ENCODE results near the gene ADARB2. TPM values are rescaled to one million over a fixed set of nuclear protein-coding genes. Genes with fewer than 3 reads are reported as not detected.
"Not testable (repeated sequence)": the region's sequence is repeated elsewhere in the genome, so short reads cannot be mapped to it uniquely, and the experiment has no call there.

ADARB2 gene
- total RNA-seq, 1 donor from 2014 or later = 0.22 TPM

DNA sequence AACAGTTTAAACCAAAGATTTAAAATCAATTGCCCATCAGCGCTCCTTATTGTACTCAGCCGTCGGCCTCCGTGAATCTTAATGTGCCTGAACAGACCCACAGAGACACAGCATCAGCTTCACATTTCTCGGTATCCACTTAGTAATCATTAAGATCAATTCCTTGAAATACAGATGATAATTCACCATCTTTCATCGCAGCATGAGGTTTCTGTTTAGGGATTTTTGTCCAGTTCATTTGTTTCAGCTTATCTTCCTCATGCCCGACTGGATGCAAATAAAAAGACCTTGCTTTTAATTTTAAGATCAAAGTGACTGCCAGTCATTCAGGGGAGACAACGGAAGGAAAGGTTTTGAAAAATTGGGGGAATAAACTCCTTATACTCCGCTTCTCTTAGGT, 473.3 kb downstream of the ADARB2 start:
- DNase-seq = no peak
- intact Hi-C loops (cut with micrococcal nuclease) = no loop called here

DNA sequence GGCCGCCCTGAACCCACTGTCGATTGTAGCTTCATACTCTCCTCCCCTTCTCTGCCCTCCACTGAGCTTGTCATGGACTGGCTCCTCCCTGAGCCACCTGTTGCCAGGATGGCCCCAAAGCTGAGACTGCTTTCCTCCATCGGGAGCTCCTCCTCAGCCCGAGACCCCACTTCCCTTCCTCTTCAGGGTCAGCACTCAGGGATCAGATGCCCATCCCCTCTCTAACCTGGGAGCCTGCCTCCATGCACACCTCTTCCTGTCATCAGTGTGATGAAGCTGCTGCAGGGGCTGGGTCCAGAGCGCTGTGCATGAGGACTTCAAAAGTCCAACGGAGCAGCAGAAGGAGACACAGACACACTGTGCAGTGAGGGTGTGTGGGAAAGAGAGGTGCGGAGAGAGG, 480.1 kb downstream of the ADARB2 start:
- ATAC-seq (no peak), DNase-seq (no peak)
- intact Hi-C loops (cut with micrococcal nuclease) = no loop called here

More for the DNA sequence above, 473.3 kb downstream of the ADARB2 start:
- ATAC-seq = no peak

DNA sequence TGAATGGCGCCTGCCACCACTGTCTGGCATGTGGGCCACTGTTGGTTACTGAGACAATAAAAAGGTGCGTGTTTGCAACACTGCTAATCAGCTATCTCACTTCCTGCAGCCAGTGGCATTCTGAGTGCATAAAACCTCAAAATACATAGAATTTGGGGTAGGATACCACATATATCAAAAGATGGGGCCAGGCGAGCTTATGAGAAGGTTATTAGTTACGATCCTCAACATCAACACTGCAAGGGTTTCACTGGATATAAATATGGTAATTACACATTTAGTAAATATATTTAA, 480.9 kb downstream of the ADARB2 start:
- DNase-seq = no peak
- intact Hi-C loops (cut with micrococcal nuclease) = no loop called here
- no peak for ATAC-seq

DNA sequence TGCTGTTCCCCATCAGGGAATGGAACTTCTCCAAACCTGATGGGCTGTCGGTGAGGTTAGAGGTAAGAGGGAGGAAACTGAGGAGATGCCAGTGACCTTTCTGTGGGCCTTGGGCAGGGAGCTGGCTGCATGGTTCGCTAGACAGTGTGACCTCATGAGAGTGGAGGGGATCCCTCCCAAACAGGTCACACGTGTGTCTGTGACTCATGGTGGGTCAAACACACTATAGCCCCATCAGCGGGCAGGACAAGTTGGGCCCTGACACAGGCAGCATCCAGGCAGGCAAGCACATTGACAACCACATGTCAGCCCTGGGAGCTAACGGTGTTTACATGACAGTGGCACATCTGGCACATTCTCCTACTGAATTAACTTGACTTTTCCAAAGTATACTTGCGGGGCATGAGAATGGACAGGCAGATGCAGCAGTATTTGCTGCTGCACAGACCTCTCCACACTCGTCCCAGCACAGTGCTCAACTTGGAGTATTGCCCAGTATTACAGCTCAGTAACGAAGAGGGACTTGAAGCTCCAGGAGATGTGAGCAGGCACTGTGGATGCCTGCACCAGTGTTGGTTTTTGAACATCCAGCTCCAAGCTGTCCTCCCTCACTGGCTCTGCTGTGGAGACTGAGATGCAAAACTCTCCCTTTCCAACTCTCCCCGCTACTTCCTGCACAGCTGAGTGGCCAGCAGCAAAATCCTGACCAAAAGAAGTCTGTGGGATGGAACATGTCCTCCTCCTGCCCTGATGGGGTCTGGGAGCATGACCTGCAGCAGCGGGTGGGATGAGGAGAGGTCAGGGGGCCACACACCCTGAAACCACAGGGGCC, 481.5 kb downstream of the ADARB2 start:
- DNase-seq (no peak), ATAC-seq (no peak)
- intact Hi-C loops (cut with micrococcal nuclease) = no loop called here

DNA sequence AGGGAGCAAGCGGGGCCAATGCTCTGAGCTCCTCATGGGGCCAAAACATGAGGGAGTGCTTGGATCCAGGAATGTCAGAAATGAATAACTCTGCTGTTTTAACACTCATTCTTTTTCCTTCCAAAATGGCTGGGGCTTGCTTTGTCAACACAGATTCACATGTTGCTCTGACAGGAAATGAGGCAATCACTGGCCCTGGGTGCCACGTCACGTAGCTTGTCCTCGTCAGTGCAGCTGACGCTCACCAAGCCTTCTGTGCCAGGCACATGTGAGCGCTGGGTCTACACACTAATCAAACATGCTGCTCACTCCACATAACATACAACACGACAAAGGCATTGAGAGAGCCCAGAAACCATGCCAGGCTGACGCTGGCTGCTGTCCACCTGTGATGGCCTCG, 482.2 kb downstream of the ADARB2 start:
- ATAC-seq (no peak), DNase-seq (no peak)
- intact Hi-C loops (cut with micrococcal nuclease) = no loop called here

DNA sequence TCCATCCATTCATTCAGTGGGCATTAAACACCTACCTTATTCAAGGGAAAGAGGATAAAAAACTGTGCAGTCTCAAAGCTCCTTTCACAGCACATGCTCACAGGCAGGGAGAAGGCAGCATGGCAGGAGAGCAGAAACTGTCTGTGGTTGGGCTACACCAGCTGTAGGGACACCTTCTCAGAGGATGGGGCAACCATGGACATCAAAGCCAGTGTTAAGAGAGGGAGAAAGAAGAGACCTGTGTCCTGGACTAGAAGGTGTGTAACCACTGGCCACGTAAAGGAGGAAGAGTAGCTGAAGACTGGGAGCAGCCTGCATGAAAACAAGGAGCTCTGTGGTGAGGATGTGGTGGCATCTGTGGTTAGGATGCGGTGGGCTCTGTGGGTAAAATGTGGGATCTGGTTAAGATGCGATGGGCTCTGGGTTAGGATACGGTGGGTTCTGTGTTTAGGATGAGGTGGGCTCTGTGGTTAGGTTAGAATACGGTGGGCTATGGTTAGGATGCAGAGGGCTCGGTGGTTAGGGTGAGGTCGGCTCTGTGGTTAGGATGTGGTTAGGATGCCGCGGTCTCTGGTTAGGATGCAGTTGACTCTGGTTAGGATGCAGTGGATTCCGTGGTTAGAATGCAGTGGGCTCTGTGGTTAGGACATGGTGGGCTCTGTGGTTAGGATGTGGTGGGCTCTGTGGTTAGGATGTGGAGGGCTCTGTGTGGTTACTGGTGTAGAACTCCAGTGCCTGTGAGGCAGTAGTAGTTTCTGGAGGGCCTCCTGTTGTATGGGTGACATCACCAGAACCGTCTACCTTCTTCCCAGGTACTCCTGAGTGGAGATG, 483.6 kb downstream of the ADARB2 start:
- intact Hi-C loops (cut with micrococcal nuclease) = no loop called here
- no peak for DNase-seq

DNA sequence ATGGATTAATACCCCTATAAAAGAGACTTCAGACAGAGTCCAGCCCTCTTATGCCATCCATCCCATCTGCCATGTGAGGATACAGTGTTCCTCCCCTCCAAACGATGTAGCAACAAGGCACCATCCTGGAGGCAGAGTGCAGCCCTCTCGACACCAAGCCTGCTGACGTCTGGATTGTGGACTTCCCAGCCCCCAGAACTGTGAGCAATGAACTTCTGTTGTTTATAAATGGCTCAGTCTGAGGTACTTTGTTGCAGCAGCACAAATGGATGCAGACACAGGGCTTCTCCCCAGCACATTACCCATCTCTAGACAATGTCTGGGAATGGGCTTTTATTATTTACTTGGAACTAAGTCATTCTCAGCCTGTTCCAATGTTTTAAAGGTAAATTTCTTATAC, 485.6 kb downstream of the ADARB2 start:
- ATAC-seq = no peak
- DNase-seq = no peak
- intact Hi-C loops (cut with micrococcal nuclease) = no loop called here

More for the DNA sequence above, 483.6 kb downstream of the ADARB2 start:
- ATAC-seq = no peak

GRCh38 chr10:1249142-1249920, 488.0 kb downstream of the ADARB2 start:
- no peak for DNase-seq
- intact Hi-C loops (cut with micrococcal nuclease) = no loop called here
- ATAC-seq = no peak

GRCh38 chr10:1248262-1248630, 489.1 kb downstream of the ADARB2 start:
- DNase-seq; intact Hi-C loops (cut with micrococcal nuclease); ATAC-seq: not testable (repeated sequence)

- DNase-seq (no peak), ATAC-seq (no peak)
- intact Hi-C loops (cut with micrococcal nuclease) = no loop called here
Observed at GRCh38 chr10:1247598-1248261, 489.6 kb downstream of the ADARB2 start.

GRCh38 chr10:1244493-1244892, 492.8 kb downstream of the ADARB2 start:
- ATAC-seq (no peak), DNase-seq (no peak)
- intact Hi-C loops (cut with micrococcal nuclease) = no loop called here

GRCh38 chr10:1243486-1244234, 493.7 kb downstream of the ADARB2 start:
- no peak for ATAC-seq
- DNase-seq = no peak
- intact Hi-C loops (cut with micrococcal nuclease) = no loop called here

- intact Hi-C loops (cut with micrococcal nuclease) = no loop called here
- no peak for DNase-seq
Observed at GRCh38 chr10:1242975-1243374, 494.4 kb downstream of the ADARB2 start.

DNA sequence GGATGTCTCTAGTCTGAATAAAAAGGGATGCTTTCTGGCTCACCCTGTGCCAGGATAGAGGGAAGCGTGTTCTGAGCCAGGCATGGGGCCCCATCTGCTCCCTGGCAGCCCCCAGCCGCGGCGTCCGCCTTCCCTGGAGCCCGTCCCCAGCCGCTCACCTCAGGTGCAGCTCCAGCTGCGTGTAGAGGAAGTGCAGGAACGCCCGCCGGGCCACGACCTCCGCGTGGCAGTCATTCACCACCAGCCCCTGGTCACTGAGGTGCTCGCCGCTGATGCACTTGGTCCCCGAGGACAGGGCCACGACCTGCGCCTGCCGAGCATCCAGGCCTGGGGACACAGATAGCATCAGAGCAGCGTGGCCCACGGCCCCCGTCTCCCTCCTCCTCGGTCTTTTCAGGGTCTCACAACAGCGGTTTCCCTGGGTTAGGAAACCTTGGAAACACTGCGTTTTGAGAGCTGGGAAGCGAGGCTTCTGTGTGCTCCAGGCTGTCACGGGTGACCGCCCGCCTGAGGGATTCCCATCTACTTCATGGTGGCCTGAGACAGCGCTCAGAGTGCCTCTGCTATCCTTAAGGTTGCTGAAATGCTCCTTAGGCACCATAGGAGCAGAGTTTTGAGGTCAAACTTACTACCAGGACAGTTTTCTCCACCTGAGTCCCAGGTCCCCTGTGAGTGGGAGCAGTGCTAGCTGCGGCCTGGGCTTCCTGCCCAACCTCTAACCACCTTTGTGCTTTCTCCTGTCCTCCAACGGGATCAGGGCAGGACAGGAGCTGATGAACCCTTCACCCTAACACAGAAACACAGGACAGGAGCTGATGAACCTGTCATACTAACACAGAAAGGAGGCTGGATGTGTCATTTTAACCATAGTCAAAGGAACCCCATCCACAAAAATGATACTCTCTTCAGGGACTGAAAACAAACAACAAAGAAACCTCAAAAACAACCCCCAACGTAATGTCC, 495.1 kb downstream of the ADARB2 start:
- no peak for DNase-seq
- ATAC-seq = no peak

More at GRCh38 chr10:1242975-1243374, 494.4 kb downstream of the ADARB2 start:
- ATAC-seq = no peak

DNA sequence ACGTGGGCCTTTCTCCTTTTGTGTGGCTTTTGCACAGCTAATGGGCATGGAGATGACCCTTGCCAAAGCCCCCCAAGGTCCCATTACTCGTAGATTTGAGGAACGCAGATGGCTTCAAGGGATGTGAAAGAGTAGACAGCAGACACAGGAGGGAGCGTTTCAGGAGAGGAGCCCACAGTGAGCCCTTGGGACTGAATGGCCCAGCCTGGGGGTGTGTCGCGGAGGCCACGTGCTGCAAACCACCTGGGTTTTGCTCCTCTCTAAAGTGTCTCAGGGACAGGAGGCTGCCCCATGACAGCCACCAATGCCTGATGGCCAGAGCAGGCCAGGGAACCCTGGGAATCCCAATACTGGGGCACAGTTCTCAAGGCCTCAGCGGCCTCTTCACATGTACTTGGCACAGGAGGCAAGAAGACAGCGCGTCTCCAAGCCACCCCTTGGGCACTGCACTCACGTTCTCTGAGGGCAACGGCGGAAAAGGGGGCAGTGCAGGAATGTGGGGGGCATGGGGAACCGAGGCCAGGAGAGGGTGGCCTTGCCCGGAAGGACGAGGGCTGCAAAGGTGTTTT, 495.9 kb downstream of the ADARB2 start:
- DNase-seq (no peak), ATAC-seq (no peak)
- intact Hi-C loops (cut with micrococcal nuclease) = no loop called here

More for the DNA sequence above, 495.1 kb downstream of the ADARB2 start:
- intact Hi-C loops (cut with micrococcal nuclease) = no loop called here

- ATAC-seq = no peak
- DNase-seq = no peak
- intact Hi-C loops (cut with micrococcal nuclease) = no loop called here
Observed at GRCh38 chr10:1240341-1240775, 497.0 kb downstream of the ADARB2 start.

- no peak for DNase-seq
- intact Hi-C loops (cut with micrococcal nuclease) = no loop called here
- ATAC-seq = no peak
Observed at GRCh38 chr10:1233031-1233430, 504.3 kb downstream of the ADARB2 start.

Measured in left ventricle myocardium superior (tissue), 1 donor.